ENCODE data around the gene ULBP1.

DNA sequence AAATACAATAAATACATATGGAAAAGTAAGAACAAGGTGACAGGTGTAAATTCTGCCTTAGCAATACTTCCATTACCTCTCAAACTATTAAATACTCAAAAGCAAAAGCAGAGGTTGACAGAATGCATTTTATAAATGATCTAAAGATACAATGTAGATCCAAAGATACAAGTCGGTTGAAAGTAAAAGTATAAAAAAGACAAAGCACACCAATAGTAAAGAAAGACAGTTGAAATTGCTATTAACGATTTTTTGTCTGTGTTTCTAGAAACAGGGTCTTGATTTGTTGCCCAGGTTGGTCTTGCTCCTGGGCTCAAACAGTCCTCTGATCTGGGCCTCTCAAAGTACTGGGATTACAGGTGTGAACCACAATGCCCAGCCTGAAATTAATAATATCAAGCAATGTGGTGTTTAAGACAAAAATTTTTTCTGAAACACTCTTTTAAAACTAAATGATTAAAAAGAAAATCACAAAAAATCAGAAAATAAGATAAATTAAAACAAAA lies 23.9 kb downstream of the ULBP1 start:
- no peak for TF ChIP-seq POLR2A (IDR thresholded peaks at IDR 0.05; ENCODE audit: low read depth, low read length)
- no peak for TF ChIP-seq POU2F2 (IDR thresholded peaks at IDR 0.05; ENCODE audit: low read depth, low read length)
- TF ChIP-seq SPI1 (IDR thresholded peaks at IDR 0.05; ENCODE audit: low read depth, low read length) = no peak
- no peak for TF ChIP-seq PAX5 (IDR thresholded peaks at IDR 0.05; ENCODE audit: insufficient read depth, low read length, severe bottlenecking)
- TF ChIP-seq POLR2AphosphoS5 (IDR thresholded peaks at IDR 0.05; ENCODE audit: low read depth, low read length) = no peak

Data from GM12891 (cell line).